NCI-H2107 treated with DMSO at 0.1 percent for 48 hours (cell line): ENCODE results near the gene AFM.

Experiments
- DNase-seq: peaks from one replicate; lab custom pipeline; 2025; ENCODE audit not compliant: unreplicated experiment; lab: John Stamatoyannopoulos, UW

Gene AFM

GRCh38 chr4:73448448-73449203 is 32.9 kb upstream of the AFM start:
- DNase-seq, result no peak

- DNase-seq, result peak; percentile 62
These were observed 31.0 kb upstream of the AFM start for GRCh38 chr4:73450398-73451004.

DNA sequence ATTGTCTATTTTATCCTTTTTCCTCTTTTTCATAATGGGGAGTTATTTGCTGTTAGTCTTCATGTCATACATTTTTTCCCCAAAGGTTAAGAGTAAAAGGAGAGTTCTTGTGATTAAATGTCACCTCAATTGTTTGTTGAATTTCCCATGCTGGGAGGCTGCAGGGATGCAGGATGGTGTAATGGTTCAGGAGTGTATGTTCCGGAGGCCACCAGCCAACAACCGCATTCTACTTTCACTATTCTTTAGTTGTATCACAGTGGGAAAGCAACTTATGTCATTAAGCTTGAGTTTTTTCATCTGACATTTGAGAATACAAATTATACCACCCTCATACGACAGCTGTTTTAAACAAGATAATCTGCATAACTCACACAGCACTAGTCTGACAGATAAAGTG is 30.1 kb upstream of the AFM start:
- DNase-seq, result peak; percentile 85

GRCh38 chr4:73451981-73452747 is 29.4 kb upstream of the AFM start:
- no peak for DNase-seq

DNA sequence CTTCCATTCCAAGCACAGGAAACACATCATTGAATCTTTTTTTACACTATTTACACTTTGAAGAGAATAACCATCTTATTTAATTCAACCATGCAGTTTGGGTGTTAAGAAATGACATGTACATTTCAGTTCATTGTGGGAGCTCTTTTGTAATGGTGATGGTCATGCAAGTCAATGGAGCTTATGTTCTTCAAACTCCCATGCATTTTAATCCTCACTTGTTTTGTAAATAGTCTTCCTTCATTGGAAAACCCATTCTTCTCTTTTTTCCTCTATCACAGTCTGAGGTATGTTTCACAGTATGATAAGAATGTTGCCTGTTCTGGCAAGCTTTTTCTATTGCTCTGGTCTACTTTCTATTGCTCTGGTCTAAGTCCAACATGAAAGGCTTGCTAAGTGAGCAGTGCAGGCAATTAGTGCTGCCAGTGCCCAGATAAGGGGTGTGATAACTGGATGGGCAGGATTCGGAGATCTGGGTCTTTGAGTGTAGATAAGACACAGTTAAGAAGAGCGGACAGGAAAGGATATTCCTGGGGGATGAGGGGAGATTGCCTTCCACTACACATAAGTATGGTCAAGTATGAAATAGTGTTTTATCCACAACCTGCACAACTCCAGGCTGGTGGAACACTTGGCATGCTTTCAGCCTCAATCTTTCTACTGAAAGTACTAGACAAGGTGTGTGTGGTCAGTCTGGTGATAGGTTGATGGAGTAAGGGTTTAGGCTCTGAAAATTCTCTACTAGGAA is 28.4 kb upstream of the AFM start:
- DNase-seq, result no peak

- no peak for DNase-seq
These were observed 27.9 kb upstream of the AFM start for GRCh38 chr4:73453701-73454005.

- no peak for DNase-seq
These were observed 26.6 kb upstream of the AFM start for GRCh38 chr4:73454920-73455319.

DNA sequence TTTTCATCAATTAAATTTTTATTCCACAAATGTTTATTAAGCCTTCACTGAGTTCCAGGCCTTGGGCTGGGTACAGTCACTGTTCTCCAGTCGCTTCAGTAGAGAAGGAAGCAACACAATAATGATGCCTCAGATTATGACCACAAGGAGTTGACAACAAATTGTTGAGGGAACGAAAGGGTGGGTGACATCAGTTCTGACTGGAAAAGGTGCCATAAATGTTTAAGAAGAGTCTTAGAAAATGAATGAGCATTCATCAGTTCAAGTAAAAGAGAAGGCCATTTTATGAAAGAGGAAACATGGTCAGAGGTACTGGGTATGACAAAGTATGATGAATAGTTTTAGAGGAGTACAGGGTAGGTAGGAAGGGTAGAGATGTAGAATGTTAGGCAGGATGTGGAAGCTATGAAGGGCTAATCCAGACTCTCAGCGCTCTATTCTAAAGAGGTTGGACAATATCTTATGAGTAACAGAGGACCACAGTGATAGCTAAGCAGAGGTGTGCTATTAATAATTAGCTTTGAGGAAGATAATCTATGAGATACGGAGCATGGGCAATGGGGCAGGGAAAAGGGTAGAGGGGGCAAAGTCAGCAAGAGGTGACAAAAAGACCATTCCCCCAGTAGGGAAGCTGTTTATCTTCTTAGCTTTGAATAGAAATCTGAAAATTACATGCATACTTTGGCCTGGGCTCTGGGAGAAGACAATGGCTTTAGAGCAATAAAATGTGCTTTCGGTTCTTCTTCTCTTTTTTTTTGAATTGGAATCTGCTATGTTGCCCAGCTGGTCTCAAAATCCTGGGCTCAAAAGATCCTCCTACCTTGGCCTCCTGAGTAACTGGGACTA is 25.1 kb upstream of the AFM start:
- no peak for DNase-seq

- DNase-seq, result no peak
These were observed 23.1 kb upstream of the AFM start for GRCh38 chr4:73458184-73459047.

GRCh38 chr4:73459048-73459421 is 22.5 kb upstream of the AFM start:
- DNase-seq, result no peak

DNA sequence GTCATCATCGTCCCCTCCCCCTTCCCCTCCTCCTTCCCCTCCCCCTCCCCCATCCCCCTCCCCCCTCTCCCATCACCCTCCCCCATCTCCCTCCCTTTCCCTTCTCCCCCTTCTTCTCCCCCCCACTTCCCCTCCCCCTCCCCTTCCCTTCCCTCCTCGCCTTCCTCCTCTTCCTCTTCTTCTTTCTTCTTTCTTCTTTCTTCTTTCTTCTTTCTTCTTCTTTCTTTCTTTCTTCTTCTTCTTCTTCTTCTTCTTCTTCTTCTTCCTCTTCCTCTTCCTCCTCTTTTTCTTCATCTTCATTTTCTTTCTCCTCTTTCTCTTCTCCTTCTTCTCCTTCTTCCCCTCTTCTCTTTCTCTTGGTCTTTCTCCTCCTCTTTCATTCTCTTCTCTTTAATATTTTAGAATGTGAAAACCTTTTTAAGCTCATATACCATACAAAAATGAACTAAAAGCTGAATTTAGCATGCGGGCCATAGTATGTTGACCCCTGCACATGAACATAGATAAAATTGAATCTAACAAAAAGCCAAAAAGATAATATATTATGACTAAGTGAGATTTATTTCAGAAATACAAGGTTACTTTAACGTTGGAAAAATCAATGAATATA is 20.5 kb upstream of the AFM start:
- DNase-seq, result no peak

DNA sequence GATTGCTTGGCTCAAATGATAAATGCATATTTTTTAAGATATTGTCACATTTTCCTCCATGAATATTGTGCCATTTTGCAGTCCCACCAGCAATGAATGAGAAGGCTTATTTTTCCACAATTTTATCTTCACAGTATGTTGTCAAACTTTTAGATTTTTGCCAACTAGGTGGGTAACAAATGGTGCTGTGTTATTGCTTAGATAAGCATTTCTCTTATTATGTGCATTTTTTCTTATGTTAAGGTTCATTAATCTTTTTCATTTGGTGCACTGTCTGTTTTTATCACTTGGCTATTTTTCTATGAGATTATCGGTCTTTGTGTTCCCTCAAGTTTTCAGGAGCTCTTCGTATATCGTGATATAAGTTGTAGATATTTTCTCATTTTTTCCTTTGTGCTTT is 13.4 kb upstream of the AFM start:
- no peak for DNase-seq

DNA sequence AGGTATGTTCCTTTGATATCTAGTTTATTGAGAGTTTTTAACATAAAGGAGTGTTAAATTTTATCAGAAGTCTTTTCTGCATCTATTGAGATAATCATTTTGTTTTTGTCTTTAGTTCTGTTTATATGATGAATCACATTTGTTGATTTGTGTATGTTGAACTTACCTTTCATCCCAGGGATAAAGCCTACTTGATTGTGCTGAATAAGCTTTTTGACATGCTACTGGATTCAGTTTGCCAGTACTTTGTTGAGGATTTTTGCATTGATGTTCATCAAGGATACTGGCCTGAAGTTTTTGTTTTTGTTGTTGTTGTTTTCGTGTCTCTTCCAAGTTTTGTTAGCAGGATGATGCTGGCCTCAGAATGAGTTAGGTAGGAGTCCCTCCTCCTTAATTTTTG is 10.8 kb upstream of the AFM start:
- DNase-seq, result no peak

DNA sequence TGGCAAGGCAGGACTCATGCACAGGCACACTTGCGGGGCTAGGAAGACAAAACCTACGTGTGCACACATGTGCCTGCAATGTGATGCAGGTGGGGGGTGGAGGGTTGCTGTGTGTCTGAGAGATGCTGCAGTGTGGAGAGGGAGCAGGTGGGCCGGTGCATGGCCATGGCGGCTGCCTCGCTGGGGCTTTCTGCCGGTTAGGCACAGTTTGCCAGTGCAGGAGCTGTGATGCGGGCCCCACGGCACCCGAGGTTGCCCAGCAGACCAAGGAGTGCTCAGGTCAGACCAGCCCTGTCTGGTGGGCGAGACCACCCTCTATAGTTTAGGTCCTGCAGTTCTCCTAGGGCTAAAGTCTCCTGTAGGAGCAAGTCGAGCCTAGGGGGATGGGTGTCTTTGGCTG is 4.4 kb upstream of the AFM start:
- DNase-seq, result no peak

DNA sequence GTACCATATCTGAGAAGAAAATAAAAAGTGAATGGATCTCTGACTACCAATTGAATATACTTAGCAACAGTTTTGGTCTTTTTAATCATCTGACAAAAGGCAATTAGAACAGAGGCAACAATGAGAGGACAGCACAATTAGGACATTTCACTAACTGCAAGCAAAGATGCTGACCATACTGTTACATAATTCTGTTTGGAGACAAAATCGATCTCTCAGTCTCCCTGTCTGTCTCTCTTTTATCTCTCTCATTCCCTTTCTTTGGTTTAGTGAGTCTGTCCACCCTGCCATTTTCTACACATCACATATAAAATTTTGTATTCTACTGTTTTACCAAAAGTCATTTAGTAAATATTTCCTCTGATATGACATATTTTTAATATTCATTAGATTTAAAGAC is 2.2 kb upstream of the AFM start:
- no peak for DNase-seq

DNA sequence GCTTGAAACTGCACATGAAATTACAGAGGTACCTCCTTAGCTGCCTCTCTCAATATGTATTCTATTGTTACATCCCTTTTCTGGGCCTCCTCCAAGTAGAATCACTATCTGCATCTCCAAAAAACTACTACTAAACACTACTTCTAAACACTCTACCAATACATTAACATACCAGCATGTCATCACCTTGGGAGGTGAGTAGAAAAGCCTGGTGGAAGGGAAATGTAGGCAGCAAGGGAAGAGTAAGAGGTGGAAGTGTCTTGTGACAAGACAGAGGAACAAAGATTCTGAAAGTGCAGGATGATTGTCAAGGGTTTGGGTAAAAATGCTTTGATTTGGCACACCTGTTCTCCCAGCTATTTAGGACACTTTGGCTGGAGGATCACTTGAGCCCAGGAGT is 3.5 kb downstream of the AFM start:
- no peak for DNase-seq

DNA sequence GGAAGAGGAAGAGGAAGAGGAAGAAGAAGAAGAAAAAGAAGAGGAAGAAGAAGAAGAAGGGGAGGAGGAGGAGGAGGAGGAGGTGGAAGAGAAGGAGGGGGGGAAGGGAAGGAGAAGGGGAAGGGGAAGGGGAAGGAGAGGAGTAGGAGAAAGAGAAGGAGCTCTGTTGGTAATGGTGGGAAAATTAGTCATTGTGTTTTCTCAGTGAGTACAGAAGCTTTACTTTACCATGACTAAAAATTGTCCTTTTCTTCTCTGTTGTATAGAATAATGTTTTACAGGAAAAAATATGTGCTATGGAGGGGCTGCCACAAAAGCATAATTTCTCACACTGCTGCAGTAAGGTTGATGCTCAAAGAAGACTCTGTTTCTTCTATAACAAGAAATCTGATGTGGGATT is 4.1 kb downstream of the AFM start:
- DNase-seq, result no peak

DNA sequence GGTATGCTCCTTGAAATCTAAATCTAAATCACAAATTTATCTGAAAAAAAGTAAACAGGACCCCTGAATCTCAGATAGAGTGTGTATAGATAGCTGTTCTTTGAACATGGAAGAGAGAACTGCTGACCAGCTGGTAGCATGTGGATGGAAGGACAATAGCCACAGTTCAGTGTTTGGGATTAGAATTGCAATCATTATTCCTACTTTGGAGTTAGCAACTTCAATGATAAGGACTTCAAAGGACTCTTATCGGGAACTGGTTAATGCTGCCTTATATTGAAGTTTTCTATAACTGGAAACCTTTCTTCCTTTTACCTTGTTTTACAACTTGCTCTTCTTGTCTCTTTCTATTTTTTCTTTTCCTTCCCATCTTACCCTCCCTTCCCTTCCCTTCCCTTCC is 5.0 kb downstream of the AFM start:
- DNase-seq, result no peak

DNA sequence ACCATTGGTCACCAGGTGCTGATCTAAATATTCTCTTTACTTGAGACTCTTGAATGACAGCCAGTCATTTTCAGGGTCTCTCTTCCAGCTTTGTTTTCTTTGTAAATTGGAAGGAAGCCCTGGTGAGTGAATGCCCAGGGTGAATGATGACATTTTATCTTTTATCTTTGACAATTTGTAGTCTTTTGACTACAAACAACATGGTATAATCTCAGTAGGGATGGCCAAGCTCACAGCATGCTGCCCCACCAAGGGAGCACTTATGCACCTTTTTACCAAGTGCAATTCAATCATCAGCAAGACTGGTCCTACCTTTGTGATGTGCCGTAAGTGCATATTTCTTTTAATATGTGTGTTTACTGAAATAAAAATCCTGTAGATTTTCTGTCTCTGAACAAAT is 5.7 kb downstream of the AFM start:
- DNase-seq, result no peak
